Embryonic facial prominence (tissue), 1 donor: ENCODE data around the gene USH1C.

Experiments
- DNase-seq: peaks from one replicate; pipeline ENCODE4 v3.0.0-alpha.2; 2016; ENCODE audit errors: extremely low spot score

The USH1C gene

GRCh38 chr11:17544181-17544622, at the start of gene USH1C:
USH1C (minus strand) TSS chr11:17544416; CDS start chr11:17544307, 109 bp downstream.
- DNase-seq = no peak

- no peak for DNase-seq
Measured at GRCh38 chr11:17593466-17594245, 49.4 kb upstream of the USH1C start.

GRCh38 chr11:17591293-17591692, 47.1 kb upstream of the USH1C start:
- no peak for DNase-seq

- DNase-seq = no peak
Measured at GRCh38 chr11:17590463-17590862, 46.2 kb upstream of the USH1C start.

- DNase-seq = no peak
Measured at GRCh38 chr11:17588721-17589120, 44.5 kb upstream of the USH1C start.

- no peak for DNase-seq
Measured at GRCh38 chr11:17588166-17588565, 44.0 kb upstream of the USH1C start.

- DNase-seq = no peak
Measured at GRCh38 chr11:17585911-17586695, 41.9 kb upstream of the USH1C start.

- no peak for DNase-seq
Measured at GRCh38 chr11:17581732-17582053, 37.5 kb upstream of the USH1C start.

GRCh38 chr11:17581036-17581731, 37.0 kb upstream of the USH1C start:
- DNase-seq = no peak

GRCh38 chr11:17580271-17580670, 36.1 kb upstream of the USH1C start:
- DNase-seq = no peak

- no peak for DNase-seq
Measured at GRCh38 chr11:17579451-17579850, 35.2 kb upstream of the USH1C start.

- DNase-seq = no peak
Measured at GRCh38 chr11:17578958-17579357, 34.7 kb upstream of the USH1C start.

- DNase-seq = no peak
Measured at GRCh38 chr11:17578296-17578695, 34.1 kb upstream of the USH1C start.

- no peak for DNase-seq
Measured at GRCh38 chr11:17575431-17576425, 31.5 kb upstream of the USH1C start.

- DNase-seq = no peak
Measured at GRCh38 chr11:17574141-17575091, 30.2 kb upstream of the USH1C start.

- DNase-seq = no peak
Measured at GRCh38 chr11:17573526-17573925, 29.3 kb upstream of the USH1C start.

GRCh38 chr11:17572791-17573460, 28.7 kb upstream of the USH1C start:
- DNase-seq = no peak

GRCh38 chr11:17572359-17572690, 28.1 kb upstream of the USH1C start:
- DNase-seq = no peak

GRCh38 chr11:17571431-17572358, 27.5 kb upstream of the USH1C start:
- no peak for DNase-seq
